Measurements from ENCODE around the gene CABYR. TPM values are rescaled to one million over a fixed set of nuclear protein-coding genes. Genes with fewer than 3 reads are reported as not detected.
A peak's percentile ranks its signal among the peaks of the same experiment; 100 is the strongest.

Gene CABYR
- total and polyA plus RNA-seq, 2 of the 13 experiments (the other 11 are each of a cell fraction or from before 2014, with no cell fraction given), result 0.71 to 0.88 TPM

DNA sequence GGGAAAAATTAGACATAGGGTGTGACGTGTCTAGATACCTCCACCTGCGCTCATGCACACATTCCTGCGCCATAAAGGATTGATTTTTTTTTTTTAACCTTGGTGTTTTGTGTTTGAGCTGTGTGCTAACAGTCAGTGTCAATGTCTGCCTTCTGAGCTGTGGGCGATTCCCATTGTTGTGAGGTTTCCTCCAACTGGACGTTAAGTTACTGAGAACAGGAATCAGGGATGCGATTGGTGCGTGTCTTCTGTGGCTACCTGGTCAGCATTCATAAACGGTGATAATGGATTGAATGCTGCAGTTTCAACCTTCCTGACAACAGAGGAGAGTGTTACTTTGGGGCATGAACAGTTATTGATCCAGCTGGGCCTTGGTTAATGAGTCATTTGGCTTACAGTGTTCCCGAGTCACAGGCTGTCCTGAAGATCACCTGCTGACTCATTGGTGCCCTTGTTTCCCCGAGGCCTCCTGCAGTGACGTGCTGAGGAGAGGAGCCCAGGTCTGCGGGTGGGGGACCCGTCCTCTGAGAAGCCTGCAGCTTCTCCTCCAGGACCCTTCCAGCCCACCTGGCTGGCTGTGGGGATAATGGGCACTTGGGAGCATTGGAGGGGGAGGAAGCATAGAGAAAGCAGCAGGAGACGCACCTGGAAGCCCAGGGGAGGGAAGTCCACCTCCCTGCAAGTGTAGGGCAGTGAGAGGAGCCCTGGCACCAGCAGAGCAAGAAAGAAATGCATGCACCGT, 25.8 kb upstream of the CABYR start (continued):
- TF ChIP-seq MAFK (conservative IDR thresholded peaks at IDR 0.05 in 1 of 2, IDR thresholded peaks at IDR 0.05 in 1 of 2; ENCODE audit: low read length in 2 of 2), result peak; percentile 37 to 68; a peak in 3 of 4 replicates
- TF ChIP-seq SRSF9 (IDR thresholded peaks at IDR 0.05; ENCODE audit: borderline replicate concordance, insufficient read depth, low read depth, low read length, poor library complexity, severe bottlenecking), result no peak

DNA sequence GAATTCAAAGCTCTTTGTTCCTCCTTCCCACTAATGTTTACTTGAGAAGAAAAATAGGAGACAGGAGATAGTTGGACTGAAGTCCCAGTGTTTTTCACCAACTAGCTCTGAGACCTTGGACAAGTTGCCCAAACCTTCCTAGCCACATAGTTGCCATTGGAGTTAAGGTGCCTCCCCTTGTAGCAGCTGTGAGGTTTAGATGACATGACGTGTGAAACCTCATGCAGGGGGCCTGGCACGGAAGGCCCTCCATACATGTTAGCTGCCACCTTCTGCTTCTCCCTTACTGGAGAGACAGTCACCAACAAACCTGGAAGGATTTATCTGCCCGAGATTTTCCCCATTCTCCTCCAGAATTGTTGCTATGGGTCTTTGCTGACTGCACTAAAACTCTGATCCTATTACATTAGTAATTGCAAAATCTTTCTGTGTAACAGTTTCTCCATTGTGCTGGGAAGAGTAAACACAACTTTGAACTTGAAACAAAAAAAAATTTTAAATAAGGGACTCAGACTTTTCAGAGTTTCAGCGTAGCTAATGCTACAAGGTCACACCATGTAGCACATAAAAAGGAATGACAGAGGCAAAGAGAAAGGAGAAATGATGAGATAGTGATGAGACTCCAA, 23.8 kb upstream of the CABYR start:
- ChIA-PET CTCF (ENCODE audit: low intra/inter-chr PET ratio, low total read pairs) (no interaction called here), POLR2A (interaction anchor here (1.4 to 2.2 kb wide), 3 partner anchors 64 to 232 kb away, joined by 3 to 10 read pairs (median 8); no protein-coding TSS in a partner anchor)
- 13% methylated on average over 4 of the region's 4 CpGs for WGBS (ENCODE audit: low lambda C conversion rate)
- peak overlapping the region; percentile 61 for H3K4me2 ChIP-seq (ENCODE audit: low read depth, low read length)
- in situ Hi-C loops (cut with HindIII; ENCODE audit: extremely low pct_ligation_motif_present, low pct_unique_long_range_greater_than_20kb) (loop anchor here (5.0 to 10.0 kb wide), 2 partner anchors 148 to 290 kb away; no protein-coding TSS in a partner anchor), intact Hi-C loops (cut with micrococcal nuclease; ENCODE audit: unreplicated experiment) (loop anchor here (5.0 kb wide), 3 partner anchors 198 to 488 kb away; no protein-coding TSS in a partner anchor)
- ATAC-seq, result no peak
- 0 out of 2 replicates have a peak overlapping the region, but pooled peaks have one; percentile 13 for H3K9ac ChIP-seq (ENCODE audit: insufficient read depth, low read depth, low read length)
- H3K4me1 ChIP-seq (ENCODE audit: insufficient read depth, low read length), result peaks cover 46% of the 10 kb centered on the region
- H3K79me2 ChIP-seq (ENCODE audit: insufficient read depth, low read length), result no peaks in the 10 kb centered on the region
- no peaks in the 10 kb centered on the region for H3K27me3 ChIP-seq (ENCODE audit: control insufficient read depth in 1 of 2, insufficient read depth in 2 of 2, low read length in 2 of 2)
- no peaks in the 10 kb centered on the region for H4K20me1 ChIP-seq (ENCODE audit: insufficient read depth, low read length)
- H2AFZ ChIP-seq (ENCODE audit: low read length), result no peak overlapping the region
- peak; percentile 73 for DNase-seq (ENCODE audit: low spot score)
- no TSS peak for BruUV-seq (replicated peaks)
- H3K4me3 ChIP-seq (replicated peaks in 1 of 3; ENCODE audit: insufficient read depth in 1 of 3, low read depth in 2 of 3, low read length in 3 of 3), result peak overlapping the region in 1 of 3 experiments; percentile 31; a peak in 1 of 6 replicates
- H3K27ac ChIP-seq (ENCODE audit: extremely low read length, insufficient read depth, low read length), result peak overlapping the region; percentile 59
- peaks cover 0 to 2% of the 10 kb centered on the region in 2 experiments; a peak in 2 of 5 replicates for H3K36me3 ChIP-seq (replicated peaks in 1 of 2; ENCODE audit: control insufficient read depth in 1 of 2, insufficient read depth in 2 of 2, low read length in 2 of 2)
- no peaks in the 10 kb centered on the region for H3K9me3 ChIP-seq (ENCODE audit: low read length)
- FAIRE-seq, result no peak
- TF ChIP-seq MXD4 (CRISPR knock-in tag; IDR thresholded peaks at IDR 0.05) (no peak), TBX2 (CRISPR knock-in tag; IDR thresholded peaks at IDR 0.05; ENCODE audit: borderline replicate concordance) (peak; percentile 31; the same call in 1 of the 2 replicates), GATAD2A (CRISPR knock-in tag; IDR thresholded peaks at IDR 0.05) (peak; percentile 39; the same call in 1 of the 2 replicates), SALL2 (CRISPR knock-in tag; IDR thresholded peaks at IDR 0.05) (no peak), CEBPG (CRISPR knock-in tag; IDR thresholded peaks at IDR 0.05) (peak; percentile 64), HNF1A (IDR thresholded peaks at IDR 0.05; ENCODE audit: low read depth) (0 out of 2 replicates have a peak, but pooled peaks have one; percentile 21), HNF1A (CRISPR knock-in tag; IDR thresholded peaks at IDR 0.05; ENCODE audit: borderline replicate concordance) (peak; percentile 28; the same call in 1 of the 2 replicates), RBM39 (IDR thresholded peaks at IDR 0.05; ENCODE audit: low read depth, low read length, poor library complexity, severe bottlenecking) (no peak), NCOA1 (CRISPR knock-in tag; IDR thresholded peaks at IDR 0.05) (no peak), LCORL (IDR thresholded peaks at IDR 0.05) (no peak), LCORL (CRISPR knock-in tag; IDR thresholded peaks at IDR 0.05) (no peak), MYNN (CRISPR knock-in tag; IDR thresholded peaks at IDR 0.05; ENCODE audit: low read depth) (no peak), ELF1 (CRISPR knock-in tag; IDR thresholded peaks at IDR 0.05) (no peak)
- TF ChIP-seq, protein P1, sequence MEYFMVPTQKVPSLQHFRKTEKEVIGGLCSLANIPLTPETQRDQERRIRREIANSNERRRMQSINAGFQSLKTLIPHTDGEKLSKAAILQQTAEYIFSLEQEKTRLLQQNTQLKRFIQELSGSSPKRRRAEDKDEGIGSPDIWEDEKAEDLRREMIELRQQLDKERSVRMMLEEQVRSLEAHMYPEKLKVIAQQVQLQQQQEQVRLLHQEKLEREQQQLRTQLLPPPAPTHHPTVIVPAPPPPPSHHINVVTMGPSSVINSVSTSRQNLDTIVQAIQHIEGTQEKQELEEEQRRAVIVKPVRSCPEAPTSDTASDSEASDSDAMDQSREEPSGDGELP (IDR thresholded peaks at IDR 0.05; ENCODE audit: borderline replicate concordance, low read depth), result no peak
- TF ChIP-seq, protein P2, sequence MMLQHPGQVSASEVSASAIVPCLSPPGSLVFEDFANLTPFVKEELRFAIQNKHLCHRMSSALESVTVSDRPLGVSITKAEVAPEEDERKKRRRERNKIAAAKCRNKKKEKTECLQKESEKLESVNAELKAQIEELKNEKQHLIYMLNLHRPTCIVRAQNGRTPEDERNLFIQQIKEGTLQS (CRISPR knock-in tag; IDR thresholded peaks at IDR 0.05), result no peak

All from HepG2 (cell line).